GM12878 (cell line): Measurements from ENCODE around the gene ASB2. TPM values are rescaled to one million over a fixed set of nuclear protein-coding genes. Genes with fewer than 3 reads are reported as not detected.

Experiments
- ATAC-seq: fragments of 200-7000 bp; cut with Tn5 transposase; 3 replicates; pipeline ENCODE4 v1.9.1; 2020; ENCODE audit warnings: mild to moderate bottlenecking, moderate library complexity
- BruUV-seq: library from RNA; stranded (reverse); fragments of 400-500 nt; replicated peaks from 2 replicates; lab custom pipeline; 2021; lab: Mats Ljungman, UMichigan
- CTCF ChIA-PET: fragments of 300-600 bp; sonication (Branson Sonifier 250); formaldehyde crosslinking; extraction: SDS; loops from one replicate; lab custom pipeline; 2021; ENCODE audit warnings: inconsistent platforms; lab: Yijun Ruan, JAX
- POLR2A ChIA-PET: fragments of 350-600 bp; formaldehyde crosslinking; extraction: SDS; loops from one replicate; lab custom pipeline; 2021; ENCODE audit warnings: inconsistent platforms; lab: Charles Lee
- RAD21 ChIA-PET: fragments of 300-600 bp; sonication (Branson Sonifier 250); formaldehyde crosslinking; loops from one replicate; lab custom pipeline; 2023; ENCODE audit warnings: antibody characterized with exemption; ENCODE audit not compliant: unreplicated experiment; lab: Charles Lee
- SMC1A ChIA-PET: fragments of 300-600 bp; sonication (Branson Sonifier 250); formaldehyde crosslinking; loops from one replicate; lab custom pipeline; 2023; ENCODE audit not compliant: unreplicated experiment, uncharacterized antibody; lab: Charles Lee
- DNase-seq: peaks from one replicate; pipeline ENCODE4 v3.0.0-alpha.2; 2011; ENCODE audit warnings: low read depth, low spot score
- FAIRE-seq: peaks from 3 replicates; lab custom pipeline; 2011; peaks lifted over from hg19 to GRCh38; lab: Jason Lieb, UNC
- H2AFZ ChIP-seq: 2 replicates; pipeline ENCODE4 v1.6.0; 2011; ENCODE audit warnings: low read depth, low read length, control low read depth; ENCODE audit not compliant: control insufficient read depth
- H3K27ac ChIP-seq: 2 replicates; pipeline ENCODE4 v1.5.1; 2011; ENCODE audit warnings: control low read depth; ENCODE audit not compliant: control insufficient read depth, insufficient read depth
- H3K27me3 ChIP-seq, 2 experiments: replicated peaks in 1 of 2; 2 replicates each; pipeline versions ENCODE4 v1.6.0 to v1.6.1; 2011; ENCODE audit warnings: low read length in 1 of 2; ENCODE audit not compliant: control insufficient read depth in 2 of 2, insufficient read depth in 2 of 2
- H3K36me3 ChIP-seq, 2 experiments: 2 replicates each; pipeline ENCODE4 v1.5.1; 2011; ENCODE audit warnings: low read length in 1 of 2; ENCODE audit not compliant: control insufficient read depth in 2 of 2, insufficient read depth in 2 of 2
- H3K4me1 ChIP-seq: 2 replicates; pipeline ENCODE4 v1.6.1; 2011; ENCODE audit warnings: mild to moderate bottlenecking, low read length, moderate library complexity, mixed read lengths; ENCODE audit not compliant: control insufficient read depth, insufficient read depth
- H3K4me2 ChIP-seq: 2 replicates; pipeline ENCODE4 v1.6.0; 2011; ENCODE audit warnings: control low read depth; ENCODE audit not compliant: control insufficient read depth, insufficient read depth
- H3K4me3 ChIP-seq: fragments of 200-600 bp; sonication (generic); 2 replicates; pipeline ENCODE4 v1.5.1; 2016
- H3K79me2 ChIP-seq: 2 replicates; pipeline ENCODE4 v1.6.0; 2011; ENCODE audit warnings: low read length; ENCODE audit not compliant: control insufficient read depth, insufficient read depth
- H3K9ac ChIP-seq: 2 replicates; pipeline ENCODE4 v1.8.0; 2011; ENCODE audit warnings: low read length, control low read depth, mixed read lengths; ENCODE audit not compliant: control insufficient read depth, insufficient read depth
- H3K9me3 ChIP-seq: replicated peaks from 3 replicates; pipeline ENCODE4 v1.5.1; 2011; ENCODE audit warnings: mild to moderate bottlenecking, low read length; ENCODE audit not compliant: control insufficient read depth, insufficient read depth
- H4K20me1 ChIP-seq: 2 replicates; pipeline ENCODE4 v1.6.0; 2011; ENCODE audit not compliant: control insufficient read depth, insufficient read depth
- BRCA1 ChIP-seq: IDR thresholded peaks from 2 replicates; pipeline ENCODE4 v1.6.1; 2011; ENCODE audit warnings: low read depth, low read length, improper control_type of control experiment
- NFIC ChIP-seq: IDR thresholded peaks from 2 replicates; pipeline ENCODE4 v1.6.1; 2012; ENCODE audit warnings: low read depth, mild to moderate bottlenecking, inconsistent platforms, low read length, moderate library complexity
- ZBTB40 ChIP-seq: fragments of 450-650 bp; IDR thresholded peaks from 2 replicates; pipeline ENCODE4 v1.6.1; 2016; ENCODE audit warnings: mild to moderate bottlenecking, moderate library complexity, borderline replicate concordance
- WGBS: methylation state at CpG from one replicate; pipeline ENCODE4 v1.1.6; 2016; ENCODE audit warnings: low lambda C conversion rate; ENCODE audit not compliant: insufficient replicate concordance, insufficient coverage; ENCODE audit errors: missing lambda C conversion rate; 5-methylcytosine and 5-hydroxymethylcytosine counted together
- in situ Hi-C: fragments of 300-500 bp; cut with MboI; formaldehyde crosslinking; loops from 9 replicates; pipeline ENCODE4 v1.14.3; 2018; ENCODE audit warnings: mixed read lengths
- intact Hi-C: fragments of 100-400 bp; cut with micrococcal nuclease; formaldehyde crosslinking; loops from one replicate; pipeline ENCODE4 v1.14.2; 2022; ENCODE audit not compliant: unreplicated experiment
- polyA plus RNA-seq, 11 experiments: library from polyadenylated mRNA; depleted of rRNA in 4 of 11; unstranded in 6 of 11; stranded (reverse) in 5 of 11; fragments of >200 nt; fragmentation: Nextera tagmentation in 4 of 11; fragmentation: Illumina TruSeq in 1 of 11; extraction: Ambion mirVana in 4 of 11; extraction: Trizol in 1 of 11; gene quantifications; 1 replicate in 1 of 11; 2 replicates in 10 of 11; pipeline versions ENCODE4 v1.2.1 to v1.2.3, GENCODE V29; 2011 to 2016; ENCODE audit warnings: inconsistent platforms in 2 of 11, missing spikeins in 2 of 11, low read depth in 1 of 11
- total RNA-seq, 4 experiments: library from RNA; depleted of rRNA in 3 of 4; stranded (reverse); fragments of >200 nt in 3 of 4; fragmentation: Illumina TruSeq in 1 of 4; extraction: Trizol in 1 of 4; gene quantifications; 2 replicates each; pipeline versions ENCODE4 v1.2.1 to v1.2.3, GENCODE V29; 2013 to 2021

Gene ASB2
- total and polyA plus RNA-seq, 10 of the 15 experiments (the other 5 are each of a cell fraction or from before 2014, with no cell fraction given), result 3.0 to 54.8 (median 33.5) TPM

- DNase-seq, result no peak
- Histone ChIP-seq H3K4me1 (peaks cover 31% of the 10 kb centered on the region), H3K9me3 (no peaks in the 10 kb centered on the region; the same call in 2 of the 3 replicates), H4K20me1 (no peaks in the 10 kb centered on the region), H3K4me3 (no peak overlapping the region), H3K4me2 (no peak overlapping the region), H3K79me2 (no peaks in the 10 kb centered on the region), H3K9ac (no peak overlapping the region), H3K36me3 (no peaks in the 10 kb centered on the region; a peak in 1 of 4 replicates), H2AFZ (no peak overlapping the region), H3K27ac (no peak overlapping the region), H3K27me3 (no peaks in the 10 kb centered on the region)
- ATAC-seq, result no peak
- ChIA-PET RAD21 (interaction anchor here (1.8 to 16.9 kb wide), 7 partner anchors 9 to 43 kb away, joined by 6 to 324 read pairs (median 20); no protein-coding TSS in a partner anchor), SMC1A (interaction anchor here (1.2 to 20.2 kb wide), 9 partner anchors 9 to 42 kb away, joined by 4 to 409 read pairs (median 16); partner anchors contain the start of gene CCDC197), POLR2A (interaction anchor here (0.6 to 2.7 kb wide), 13 partner anchors 9 to 925 kb away, joined by 3 to 12 read pairs (median 4); partner anchors contain the start of gene CCDC197), CTCF (interaction anchor here (0.9 to 20.8 kb wide), 12 partner anchors 9 to 775 kb away, joined by 3 to 399 read pairs (median 4); partner anchors contain the start of genes CCDC197 and UBR7)
- 61% methylated on average over 10 of the region's 10 CpGs for WGBS
- TF ChIP-seq ZBTB40 (no peak), NFIC (no peak), BRCA1 (no peak)
- in situ Hi-C loops, result no loop called here
- no TSS peak for BruUV-seq
- intact Hi-C loops, result no loop called here
- FAIRE-seq, result no peak
Measured at GRCh38 chr14:93982230-93983007, 6.0 kb upstream of the ASB2 start.
